ENCODE results near the gene PGGHG. TPM values are rescaled to one million over a fixed set of nuclear protein-coding genes. Genes with fewer than 3 reads are reported as not detected.
"Not testable (repeated sequence)": the region's sequence is repeated elsewhere in the genome, so short reads cannot be mapped to it uniquely, and the experiment has no call there.

PGGHG gene
- total RNA-seq, 1 donor from 2014 or later = 163 TPM

GRCh38 chr11:327581-327923 is 38.6 kb downstream of the PGGHG start:
- no peak for TF ChIP-seq CTCF (IDR thresholded peaks at IDR 0.05)
- Histone ChIP-seq H3K27ac (peak overlapping the region; percentile 95), H3K9me3 (no peaks in the 10 kb centered on the region), H3K27me3 (ENCODE audit: low read depth) (no peaks in the 10 kb centered on the region), H3K4me1 (peaks cover 41% of the 10 kb centered on the region), H3K36me3 (no peaks in the 10 kb centered on the region), H3K4me3 (peak overlapping the region; percentile 28)
- ATAC-seq = no peak
- intact Hi-C loops (cut with DNase I) = no loop called here
- DNase-seq = no peak

GRCh38 chr11:328012-328411 is 39.1 kb downstream of the PGGHG start:
- DNase-seq (no peak), ATAC-seq (no peak)
- Histone ChIP-seq H3K4me3 (no peak overlapping the region), H3K27me3 (ENCODE audit: low read depth) (no peaks in the 10 kb centered on the region), H3K9me3 (no peaks in the 10 kb centered on the region), H3K4me1 (peaks cover 41% of the 10 kb centered on the region), H3K36me3 (no peaks in the 10 kb centered on the region), H3K27ac (peak overlapping the region; percentile 95)
- no peak for TF ChIP-seq CTCF (IDR thresholded peaks at IDR 0.05)
- intact Hi-C loops (cut with DNase I) = no loop called here

- H3K36me3 ChIP-seq; intact Hi-C loops (cut with DNase I); DNase-seq; H3K4me3 ChIP-seq; H3K9me3 ChIP-seq; H3K27me3 ChIP-seq (ENCODE audit: low read depth); H3K27ac ChIP-seq; ATAC-seq: not testable (repeated sequence)
- peaks cover 41% of the 10 kb centered on the region for H3K4me1 ChIP-seq
Measured at GRCh38 chr11:328516-329100, 39.7 kb downstream of the PGGHG start.

GRCh38 chr11:329886-330253 is 40.9 kb downstream of the PGGHG start:
- no peak for TF ChIP-seq CTCF (IDR thresholded peaks at IDR 0.05)
- Histone ChIP-seq H3K27ac (no peak overlapping the region), H3K36me3 (no peaks in the 10 kb centered on the region), H3K9me3 (no peaks in the 10 kb centered on the region), H3K27me3 (ENCODE audit: low read depth) (no peaks in the 10 kb centered on the region), H3K4me1 (peaks cover 31% of the 10 kb centered on the region), H3K4me3 (no peak overlapping the region)
- no peak for ATAC-seq
- intact Hi-C loops (cut with DNase I) = no loop called here
- DNase-seq = no peak

- H3K9me3 ChIP-seq = no peaks in the 10 kb centered on the region
- H3K27ac ChIP-seq = no peak overlapping the region
- no peak overlapping the region for H3K4me3 ChIP-seq
- peaks cover 29% of the 10 kb centered on the region for H3K4me1 ChIP-seq
- DNase-seq (no peak), ATAC-seq (no peak)
- intact Hi-C loops (cut with DNase I) = no loop called here
- no peaks in the 10 kb centered on the region for H3K36me3 ChIP-seq
- no peak for TF ChIP-seq CTCF (IDR thresholded peaks at IDR 0.05)
- H3K27me3 ChIP-seq (ENCODE audit: low read depth) = no peaks in the 10 kb centered on the region
Measured at GRCh38 chr11:330307-330693, 41.4 kb downstream of the PGGHG start.

GRCh38 chr11:330694-331357 is 41.9 kb downstream of the PGGHG start:
- no peak for DNase-seq
- no peaks in the 10 kb centered on the region for H3K36me3 ChIP-seq
- no peaks in the 10 kb centered on the region for H3K9me3 ChIP-seq
- peaks cover 29% of the 10 kb centered on the region for H3K4me1 ChIP-seq
- H3K27me3 ChIP-seq (ENCODE audit: low read depth) = no peaks in the 10 kb centered on the region
- H3K27ac ChIP-seq = no peak overlapping the region
- H3K4me3 ChIP-seq = no peak overlapping the region
- ATAC-seq = no peak
- intact Hi-C loops (cut with DNase I) = no loop called here
- no peak for TF ChIP-seq CTCF (IDR thresholded peaks at IDR 0.05)

All from lower lobe of right lung (tissue), 2 donors.